ENCODE measurements around the gene NCAPG2. TPM values are rescaled to one million over a fixed set of nuclear protein-coding genes. Genes with fewer than 3 reads are reported as not detected.

Gene NCAPG2
- polyA plus RNA-seq, 3 donors: 1.1 to 3.1 (median 1.7) TPM

DNA sequence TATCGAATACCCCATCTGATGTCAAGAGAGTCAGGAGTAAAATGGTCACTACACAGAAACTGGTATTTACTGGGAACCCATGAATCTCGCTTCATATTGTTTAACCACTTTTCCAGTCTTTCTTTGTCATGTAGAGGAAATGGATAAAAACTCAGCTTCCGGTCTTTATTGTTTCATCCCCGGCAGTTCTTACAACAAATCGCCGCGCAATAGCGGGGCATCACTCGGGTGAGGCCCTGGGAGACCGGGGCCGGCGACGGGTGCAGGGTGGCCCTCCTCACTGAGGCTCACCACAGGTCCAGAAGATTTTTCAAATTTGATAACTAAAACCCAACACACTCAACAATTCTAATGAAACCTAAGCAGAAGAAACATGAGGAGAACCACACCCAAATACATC lies 81.4 kb downstream of the NCAPG2 start:
- no peaks in the 10 kb centered on the region for H3K4me1 Mint-ChIP-seq
- no peaks in the 10 kb centered on the region for H3K9me3 ChIP-seq (replicated peaks in 1 of 2; ENCODE audit: control insufficient read depth in 1 of 2, insufficient read depth in 1 of 2, low read length in 2 of 2)
- H3K36me3 Mint-ChIP-seq: peaks cover 37 to 70% of the 10 kb centered on the region in 2 donors
- TF ChIP-seq, protein P1, sequence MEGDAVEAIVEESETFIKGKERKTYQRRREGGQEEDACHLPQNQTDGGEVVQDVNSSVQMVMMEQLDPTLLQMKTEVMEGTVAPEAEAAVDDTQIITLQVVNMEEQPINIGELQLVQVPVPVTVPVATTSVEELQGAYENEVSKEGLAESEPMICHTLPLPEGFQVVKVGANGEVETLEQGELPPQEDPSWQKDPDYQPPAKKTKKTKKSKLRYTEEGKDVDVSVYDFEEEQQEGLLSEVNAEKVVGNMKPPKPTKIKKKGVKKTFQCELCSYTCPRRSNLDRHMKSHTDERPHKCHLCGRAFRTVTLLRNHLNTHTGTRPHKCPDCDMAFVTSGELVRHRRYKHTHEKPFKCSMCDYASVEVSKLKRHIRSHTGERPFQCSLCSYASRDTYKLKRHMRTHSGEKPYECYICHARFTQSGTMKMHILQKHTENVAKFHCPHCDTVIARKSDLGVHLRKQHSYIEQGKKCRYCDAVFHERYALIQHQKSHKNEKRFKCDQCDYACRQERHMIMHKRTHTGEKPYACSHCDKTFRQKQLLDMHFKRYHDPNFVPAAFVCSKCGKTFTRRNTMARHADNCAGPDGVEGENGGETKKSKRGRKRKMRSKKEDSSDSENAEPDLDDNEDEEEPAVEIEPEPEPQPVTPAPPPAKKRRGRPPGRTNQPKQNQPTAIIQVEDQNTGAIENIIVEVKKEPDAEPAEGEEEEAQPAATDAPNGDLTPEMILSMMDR (IDR thresholded peaks at IDR 0.05): no peak
- H3K36me3 ChIP-seq (replicated peaks in 1 of 2; ENCODE audit: control insufficient read depth in 1 of 2, insufficient read depth in 2 of 2, low read length in 2 of 2): peaks cover 6 to 47% of the 10 kb centered on the region in 2 donors
- H3K4me1 ChIP-seq (ENCODE audit: control insufficient read depth in 1 of 2, insufficient read depth in 2 of 2, low read length in 2 of 2): no peaks in the 10 kb centered on the region
- no peak overlapping the region for H3K4me2 ChIP-seq (replicated peaks; ENCODE audit: extremely low read depth, low read length, poor library complexity, severe bottlenecking)
- H3K9ac ChIP-seq (ENCODE audit: insufficient read depth, low read length, poor library complexity, severe bottlenecking): no peak overlapping the region
- no peak overlapping the region for H3K27ac Mint-ChIP-seq
- H3K4me3 Mint-ChIP-seq: no peak overlapping the region
- H2AFZ ChIP-seq (ENCODE audit: insufficient read depth, low read depth, low read length, poor library complexity, severe bottlenecking): no peak overlapping the region
- no peaks in the 10 kb centered on the region for H3K79me2 ChIP-seq (ENCODE audit: insufficient read depth, low read length)
- intact Hi-C loops (cut with micrococcal nuclease): no loop called here
- no peak for DNase-seq
- H3K27me3 ChIP-seq (ENCODE audit: control insufficient read depth in 2 of 2, insufficient read depth in 2 of 2, low read length in 2 of 2): no peaks in the 10 kb centered on the region
- no peak overlapping the region for H3K4me3 ChIP-seq (replicated peaks in 1 of 3; ENCODE audit: low read depth in 2 of 3, low read length in 3 of 3)
- H3K27me3 Mint-ChIP-seq (ENCODE audit: low read depth in 3 of 3): no peaks in the 10 kb centered on the region
- no peaks in the 10 kb centered on the region for H3K9me3 Mint-ChIP-seq
- no peaks in the 10 kb centered on the region for H4K20me1 ChIP-seq (ENCODE audit: insufficient read depth, low read length)
- H3K27ac ChIP-seq (ENCODE audit: low read depth in 1 of 2, low read length in 2 of 2): no peak overlapping the region
- 90% methylated on average over 2 of the region's 13 CpGs for WGBS (ENCODE audit: insufficient coverage)

DNA sequence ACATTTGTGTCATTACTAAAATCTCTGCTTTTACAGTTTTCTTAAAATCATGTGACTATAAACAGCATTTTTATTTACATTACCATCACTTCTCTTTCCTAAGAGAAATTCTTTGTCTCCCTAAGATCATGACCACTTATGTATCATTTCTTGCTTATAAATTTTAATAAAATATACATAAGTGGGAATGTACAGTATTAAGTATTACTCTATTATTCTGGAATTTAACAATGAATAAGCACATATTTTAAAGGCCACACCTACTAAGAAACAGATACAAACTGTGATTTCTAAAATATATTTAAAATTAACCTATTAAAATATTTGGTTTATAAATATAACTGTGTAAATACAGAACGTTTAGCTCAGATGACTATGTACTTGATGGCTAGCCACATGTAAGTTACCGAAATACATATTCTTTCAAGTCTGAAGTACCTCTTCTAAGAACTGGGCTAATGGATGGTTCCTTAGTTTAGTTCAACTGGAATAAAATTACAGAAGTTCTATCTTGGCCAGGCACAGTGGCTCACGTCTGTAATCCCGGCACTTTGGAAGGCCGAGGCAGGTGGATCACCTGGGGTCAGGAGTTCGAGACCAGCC lies 83.7 kb downstream of the NCAPG2 start:
- Histone ChIP-seq H2AFZ (ENCODE audit: insufficient read depth, low read depth, low read length, poor library complexity, severe bottlenecking) (no peak overlapping the region), H3K9ac (ENCODE audit: insufficient read depth, low read length, poor library complexity, severe bottlenecking) (no peak overlapping the region), H3K36me3 (replicated peaks in 1 of 2; ENCODE audit: control insufficient read depth in 1 of 2, insufficient read depth in 2 of 2, low read length in 2 of 2) (peaks cover 0 to 33% of the 10 kb centered on the region in 2 donors), H3K27me3 (ENCODE audit: control insufficient read depth in 2 of 2, insufficient read depth in 2 of 2, low read length in 2 of 2) (no peaks in the 10 kb centered on the region), H3K4me3 (replicated peaks in 1 of 3; ENCODE audit: low read depth in 2 of 3, low read length in 3 of 3) (no peak overlapping the region), H4K20me1 (ENCODE audit: insufficient read depth, low read length) (no peaks in the 10 kb centered on the region), H3K79me2 (ENCODE audit: insufficient read depth, low read length) (no peaks in the 10 kb centered on the region), H3K27ac (ENCODE audit: low read depth in 1 of 2, low read length in 2 of 2) (no peak overlapping the region), H3K9me3 (replicated peaks in 1 of 2; ENCODE audit: control insufficient read depth in 1 of 2, insufficient read depth in 1 of 2, low read length in 2 of 2) (no peaks in the 10 kb centered on the region), H3K4me1 (ENCODE audit: control insufficient read depth in 1 of 2, insufficient read depth in 2 of 2, low read length in 2 of 2) (no peaks in the 10 kb centered on the region), H3K4me2 (replicated peaks; ENCODE audit: extremely low read depth, low read length, poor library complexity, severe bottlenecking) (no peak overlapping the region)
- no CpG with 5 or more reads among the region's 6 CpGs for WGBS (ENCODE audit: insufficient coverage)
- TF ChIP-seq, protein P1 (IDR thresholded peaks at IDR 0.05): no peak
- H3K36me3 Mint-ChIP-seq: peaks cover 34 to 66% of the 10 kb centered on the region in 2 donors
- H3K4me3 Mint-ChIP-seq: no peak overlapping the region
- H3K9me3 Mint-ChIP-seq: no peaks in the 10 kb centered on the region
- no peak for DNase-seq
- no peaks in the 10 kb centered on the region for H3K4me1 Mint-ChIP-seq
- no peak overlapping the region for H3K27ac Mint-ChIP-seq
- intact Hi-C loops (cut with micrococcal nuclease): no loop called here
- H3K27me3 Mint-ChIP-seq (ENCODE audit: low read depth in 3 of 3): no peaks in the 10 kb centered on the region
